AG04450 (cell line): ENCODE measurements around the gene SLC25A44. TPM values are rescaled to one million over a fixed set of nuclear protein-coding genes. Genes with fewer than 3 reads are reported as not detected.

ENCODE experiments used
- CTCF ChIA-PET: fragments of 300-600, 350-600 bp; formaldehyde crosslinking; extraction: SDS; loops from one replicate; lab custom pipeline; 2022; ENCODE audit warnings: antibody characterized with exemption, inconsistent platforms; lab: Charles Lee
- POLR2A ChIA-PET: fragments of 350-600 bp; formaldehyde crosslinking; extraction: SDS; loops from one replicate; lab custom pipeline; 2021; ENCODE audit warnings: antibody characterized with exemption, inconsistent platforms; lab: Yijun Ruan, JAX
- DNase-seq: peaks from one replicate; pipeline ENCODE4 v3.0.0-alpha.2; 2011; ENCODE audit warnings: low read depth, low spot score
- H3K27ac ChIP-seq: one replicate; pipeline ENCODE4 v1.5.1; 2012; ENCODE audit warnings: low read depth, low read length, control low read depth
- H3K27me3 ChIP-seq: one replicate; pipeline ENCODE4 v1.6.0; 2012; ENCODE audit warnings: low read length; ENCODE audit not compliant: control insufficient read depth, insufficient read depth
- H3K4me3 ChIP-seq: 2 replicates; pipeline ENCODE4 v1.5.1; 2011; ENCODE audit warnings: mild to moderate bottlenecking, low read depth, low read length, control low read depth
- H3K9me3 ChIP-seq: 2 replicates; pipeline ENCODE4 v1.5.1; 2012; ENCODE audit warnings: low read length; ENCODE audit not compliant: control insufficient read depth, insufficient read depth
- CTCF ChIP-seq: IDR thresholded peaks from 2 replicates; pipeline ENCODE4 v1.5.1; 2011; ENCODE audit warnings: low read depth, low read length, control low read depth, inconsistent platforms
- polyA plus RNA-seq: library from polyadenylated mRNA; depleted of rRNA; stranded (reverse); fragments of >200 nt; gene quantifications from 2 replicates; pipeline ENCODE4 v1.2.3, GENCODE V29; 2011

Gene SLC25A44
- polyA plus RNA-seq, 1 experiment: 24.1 TPM

DNA sequence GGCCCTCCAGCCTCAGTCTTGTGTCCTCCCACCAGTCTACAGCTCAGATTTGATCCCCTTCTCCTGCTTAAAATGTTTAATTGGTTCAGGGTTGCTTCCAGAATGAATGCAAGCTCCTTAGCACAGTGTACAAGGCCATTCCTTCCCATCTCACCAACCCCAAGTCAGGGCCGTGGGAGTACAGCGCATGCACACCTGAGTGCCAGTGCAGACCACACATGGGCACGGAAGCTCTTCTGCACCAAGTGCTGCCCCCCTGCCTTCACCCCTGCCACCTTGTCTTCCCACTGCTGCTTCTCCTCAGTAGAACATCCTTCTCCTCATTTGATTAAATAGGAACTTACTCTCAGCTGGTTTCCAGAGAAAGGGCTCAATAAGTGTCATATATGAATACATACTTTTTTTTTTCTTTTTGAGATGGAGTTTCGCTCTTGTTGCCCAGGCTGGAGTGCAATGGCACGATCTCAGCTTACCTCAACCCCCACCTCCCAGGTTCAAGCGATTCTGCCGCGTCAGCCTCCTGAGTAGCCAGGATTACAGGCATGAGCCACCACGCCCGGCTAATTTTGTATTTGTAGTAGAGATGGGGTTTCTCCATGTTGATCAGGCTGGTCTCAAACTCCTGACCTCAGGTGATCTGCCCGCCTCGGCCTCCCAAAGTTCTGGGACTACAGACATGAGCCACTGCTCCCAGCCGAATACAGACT lies 28.2 kb downstream of the SLC25A44 start:
- no peak overlapping the region for H3K27ac ChIP-seq
- H3K9me3 ChIP-seq: no peaks in the 10 kb centered on the region
- no peak overlapping the region for H3K4me3 ChIP-seq
- ChIA-PET POLR2A (interaction anchor here (0.6 kb wide), 1 partner anchor 11 kb away, joined by 7 read pairs; no protein-coding TSS in a partner anchor), CTCF (interaction anchor here (0.7 to 1.4 kb wide), 3 partner anchors 92 to 126 kb away, joined by 3 to 5 read pairs (median 3); no protein-coding TSS in a partner anchor)
- no peak for TF ChIP-seq CTCF
- no peaks in the 10 kb centered on the region for H3K27me3 ChIP-seq
- DNase-seq: no peak

GRCh38 chr1:156225677-156226014 lies 31.7 kb downstream of the SLC25A44 start:
- Histone ChIP-seq H3K4me3 (no peak overlapping the region), H3K9me3 (no peaks in the 10 kb centered on the region), H3K27me3 (no peaks in the 10 kb centered on the region), H3K27ac (no peak overlapping the region)
- POLR2A ChIA-PET: interaction anchor here (1.0 to 2.8 kb wide), 3 partner anchors 13 to 98 kb away, joined by 4 to 12 read pairs (median 5); partner anchors contain the start of gene PMF1
- CTCF ChIA-PET: interaction anchor here (0.6 to 5.7 kb wide), 29 partner anchors 8 to 159 kb away, joined by 3 to 136 read pairs (median 7); partner anchors contain the start of genes MEX3A and PMF1
- no peak for DNase-seq
- no peak for TF ChIP-seq CTCF

DNA sequence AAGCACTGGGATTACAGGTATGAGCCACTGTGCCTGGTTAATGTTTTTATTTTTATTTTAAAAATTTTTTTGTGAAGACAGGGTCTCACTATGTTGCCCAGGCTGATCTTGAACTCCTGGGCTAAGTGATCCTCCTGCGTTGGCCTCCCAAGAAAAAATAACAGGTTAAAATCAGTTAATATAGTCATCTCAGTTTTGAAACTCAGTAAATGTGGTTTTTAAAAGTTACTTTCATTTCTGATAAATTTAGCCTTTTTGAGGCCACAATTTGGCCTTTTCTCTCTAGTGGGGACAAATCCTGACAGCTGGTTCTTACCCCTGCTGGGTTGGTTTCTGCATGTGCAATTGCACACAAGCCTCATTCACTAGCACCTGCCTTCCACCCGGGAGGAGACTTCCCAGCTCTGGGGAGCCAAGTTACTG lies 32.2 kb downstream of the SLC25A44 start:
- POLR2A ChIA-PET: interaction anchor here (2.8 kb wide), 1 partner anchor 13 kb away, joined by 12 read pairs; the partner anchor contains the start of gene PMF1
- no peak overlapping the region for H3K4me3 ChIP-seq
- H3K27ac ChIP-seq: no peak overlapping the region
- H3K27me3 ChIP-seq: no peaks in the 10 kb centered on the region
- CTCF ChIA-PET: interaction anchor here (0.8 to 5.7 kb wide), 12 partner anchors 12 to 143 kb away, joined by 3 to 136 read pairs (median 16); partner anchors contain the start of genes MEX3A and PMF1
- no peak for DNase-seq
- no peak for TF ChIP-seq CTCF
- H3K9me3 ChIP-seq: no peaks in the 10 kb centered on the region

GRCh38 chr1:156226782-156227181 lies 32.9 kb downstream of the SLC25A44 start:
- CTCF ChIA-PET: interaction anchor here (5.2 to 5.7 kb wide), 3 partner anchors 82 to 137 kb away, joined by 68 to 136 read pairs (median 90); no protein-coding TSS in a partner anchor
- POLR2A ChIA-PET: interaction anchor here (2.8 kb wide), 1 partner anchor 14 kb away, joined by 12 read pairs; the partner anchor contains the start of gene PMF1
- H3K9me3 ChIP-seq: no peaks in the 10 kb centered on the region
- DNase-seq: no peak
- no peak overlapping the region for H3K27ac ChIP-seq
- no peaks in the 10 kb centered on the region for H3K27me3 ChIP-seq
- no peak for TF ChIP-seq CTCF
- no peak overlapping the region for H3K4me3 ChIP-seq

DNA sequence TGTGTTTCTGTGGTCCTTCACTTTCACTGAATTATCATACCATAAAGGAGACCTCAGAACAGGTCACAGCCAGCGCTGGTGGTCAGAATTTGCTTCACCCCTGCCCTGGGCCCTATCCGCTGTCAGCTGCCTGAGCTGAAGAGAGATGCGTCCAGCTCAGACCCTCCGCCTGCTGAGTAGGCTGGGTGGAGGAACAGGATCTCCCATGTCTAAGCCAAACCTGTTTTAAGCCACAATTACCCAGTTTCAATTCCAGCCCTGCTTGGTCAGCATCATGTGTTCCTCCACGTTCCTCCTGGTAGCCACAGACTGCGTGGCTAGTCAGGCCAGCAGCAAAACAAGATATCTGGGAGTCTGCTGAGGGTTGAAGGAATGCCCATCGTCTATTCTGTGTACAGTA lies 34.6 kb downstream of the SLC25A44 start:
- CTCF ChIA-PET: no interaction called here
- Histone ChIP-seq H3K27ac (no peak overlapping the region), H3K4me3 (no peak overlapping the region), H3K9me3 (no peaks in the 10 kb centered on the region), H3K27me3 (no peaks in the 10 kb centered on the region)
- no peak for TF ChIP-seq CTCF
- no peak for DNase-seq
- POLR2A ChIA-PET: no interaction called here
